SK-N-MC (cell line): ENCODE data around the gene CADPS.

Experiments used
- EZH2 ChIP-seq: fragments of 200-600 bp; sonication (generic); IDR thresholded peaks from one replicate; pipeline ENCODE4 v1.6.1; 2017; ENCODE audit warnings: antibody characterized with exemption
- POLR2AphosphoS5 ChIP-seq: IDR thresholded peaks from 2 replicates; pipeline ENCODE4 v1.6.1; 2012; ENCODE audit warnings: mild to moderate bottlenecking, low read depth, low read length, borderline replicate concordance

GRCh38 chr3:62605413-62606068 is 269.7 kb downstream of the CADPS start:
- TF ChIP-seq EZH2 (no peak), POLR2AphosphoS5 (no peak)
